Measurements from ENCODE around the gene LDHD.

Gene LDHD

DNA sequence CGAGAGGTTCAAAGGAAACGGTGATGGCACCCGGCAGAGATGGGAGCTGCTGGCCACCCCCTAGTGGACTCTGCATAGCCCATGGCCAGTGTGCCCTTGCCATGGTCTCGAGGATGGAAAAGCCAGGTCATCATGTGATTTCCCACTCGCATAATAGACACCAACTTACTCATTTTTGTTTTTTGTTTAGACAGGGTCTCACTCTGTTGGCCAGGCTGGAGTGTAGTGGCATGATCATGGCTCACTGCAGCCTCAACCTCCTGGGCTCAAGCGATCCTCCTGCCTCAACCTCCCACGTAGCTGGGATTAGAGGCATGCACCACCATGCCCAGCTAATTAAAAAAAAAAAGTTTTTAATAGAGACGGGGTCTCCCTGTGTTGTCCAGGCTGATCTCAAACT lies 27.6 kb downstream of the LDHD start:
- H3F3A ChIP-seq (ENCODE audit: low read depth) = no peaks in the 10 kb centered on the region
- peak overlapping the region; percentile 20 for H3K9ac ChIP-seq (ENCODE audit: low read depth, low read length, poor library complexity, severe bottlenecking)
- H3K27me3 ChIP-seq (ENCODE audit: insufficient read depth, low read length, poor library complexity, severe bottlenecking) = no peaks in the 10 kb centered on the region
- no peak overlapping the region for H2AFZ ChIP-seq (ENCODE audit: low read length)
- no peaks in the 10 kb centered on the region for H3K9me3 ChIP-seq (ENCODE audit: insufficient read depth, low read depth, low read length)
- peaks cover 100% of the 10 kb centered on the region for H3K79me2 ChIP-seq (ENCODE audit: insufficient read depth, low read length)
- peaks cover 68% of the 10 kb centered on the region for H3K4me1 ChIP-seq (ENCODE audit: insufficient read depth, low read length, poor library complexity, severe bottlenecking)
- peaks cover 97% of the 10 kb centered on the region for H4K20me1 ChIP-seq (ENCODE audit: insufficient read depth, low read length, poor library complexity, severe bottlenecking)
- peaks cover 65% of the 10 kb centered on the region for H3K36me3 ChIP-seq (ENCODE audit: insufficient read depth, low read length)
- H3K9me2 ChIP-seq (replicated peaks; ENCODE audit: low read depth, low read length) = no peaks in the 10 kb centered on the region
- H3K4me2 ChIP-seq (ENCODE audit: low read depth, low read length, poor library complexity, severe bottlenecking) = peak overlapping the region; percentile 11
- H3K4me3 ChIP-seq (ENCODE audit: low read length, poor library complexity, severe bottlenecking) = no peak overlapping the region
- TF ChIP-seq EZH2phosphoT487 (IDR thresholded peaks at IDR 0.05; ENCODE audit: borderline replicate concordance) = no peak
- TF ChIP-seq, protein P1, sequence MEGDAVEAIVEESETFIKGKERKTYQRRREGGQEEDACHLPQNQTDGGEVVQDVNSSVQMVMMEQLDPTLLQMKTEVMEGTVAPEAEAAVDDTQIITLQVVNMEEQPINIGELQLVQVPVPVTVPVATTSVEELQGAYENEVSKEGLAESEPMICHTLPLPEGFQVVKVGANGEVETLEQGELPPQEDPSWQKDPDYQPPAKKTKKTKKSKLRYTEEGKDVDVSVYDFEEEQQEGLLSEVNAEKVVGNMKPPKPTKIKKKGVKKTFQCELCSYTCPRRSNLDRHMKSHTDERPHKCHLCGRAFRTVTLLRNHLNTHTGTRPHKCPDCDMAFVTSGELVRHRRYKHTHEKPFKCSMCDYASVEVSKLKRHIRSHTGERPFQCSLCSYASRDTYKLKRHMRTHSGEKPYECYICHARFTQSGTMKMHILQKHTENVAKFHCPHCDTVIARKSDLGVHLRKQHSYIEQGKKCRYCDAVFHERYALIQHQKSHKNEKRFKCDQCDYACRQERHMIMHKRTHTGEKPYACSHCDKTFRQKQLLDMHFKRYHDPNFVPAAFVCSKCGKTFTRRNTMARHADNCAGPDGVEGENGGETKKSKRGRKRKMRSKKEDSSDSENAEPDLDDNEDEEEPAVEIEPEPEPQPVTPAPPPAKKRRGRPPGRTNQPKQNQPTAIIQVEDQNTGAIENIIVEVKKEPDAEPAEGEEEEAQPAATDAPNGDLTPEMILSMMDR (conservative IDR thresholded peaks at IDR 0.05; ENCODE audit: low read length) = no peak

DNA sequence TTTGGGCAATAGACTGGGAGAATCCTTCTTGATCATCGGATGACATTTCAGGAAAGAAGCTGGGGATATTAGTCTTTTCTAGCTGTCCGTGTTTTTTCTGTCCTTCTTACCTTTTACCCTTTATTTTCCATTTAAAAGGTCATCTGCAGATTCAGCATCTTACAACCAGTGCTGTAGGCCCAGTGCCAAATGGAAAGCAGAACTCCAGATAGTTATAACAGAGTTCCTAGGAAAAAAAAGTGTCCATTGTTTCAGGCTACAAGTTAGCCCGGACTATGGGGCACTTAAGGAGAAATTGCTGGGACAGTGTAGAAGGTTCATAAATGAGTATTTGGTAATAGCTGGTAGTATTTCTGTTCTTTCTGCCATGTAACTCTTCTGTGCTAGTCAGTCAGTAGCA lies 28.4 kb downstream of the LDHD start:
- H3K4me3 ChIP-seq (ENCODE audit: low read length, poor library complexity, severe bottlenecking) = no peak overlapping the region
- H3K9me2 ChIP-seq (replicated peaks; ENCODE audit: low read depth, low read length) = no peaks in the 10 kb centered on the region
- peak overlapping the region; percentile 41 for H3K4me2 ChIP-seq (ENCODE audit: low read depth, low read length, poor library complexity, severe bottlenecking)
- peaks cover 75% of the 10 kb centered on the region for H3K4me1 ChIP-seq (ENCODE audit: insufficient read depth, low read length, poor library complexity, severe bottlenecking)
- H3K9ac ChIP-seq (ENCODE audit: low read depth, low read length, poor library complexity, severe bottlenecking) = peak overlapping the region; percentile 64
- H2AFZ ChIP-seq (ENCODE audit: low read length) = no peak overlapping the region
- H3K27me3 ChIP-seq (ENCODE audit: insufficient read depth, low read length, poor library complexity, severe bottlenecking) = no peaks in the 10 kb centered on the region
- peaks cover 96% of the 10 kb centered on the region for H4K20me1 ChIP-seq (ENCODE audit: insufficient read depth, low read length, poor library complexity, severe bottlenecking)
- no peak for TF ChIP-seq EZH2phosphoT487 (IDR thresholded peaks at IDR 0.05; ENCODE audit: borderline replicate concordance)
- TF ChIP-seq, protein P1 (conservative IDR thresholded peaks at IDR 0.05; ENCODE audit: low read length) = no peak
- H3F3A ChIP-seq (ENCODE audit: low read depth) = no peaks in the 10 kb centered on the region
- peaks cover 61% of the 10 kb centered on the region for H3K36me3 ChIP-seq (ENCODE audit: insufficient read depth, low read length)
- H3K9me3 ChIP-seq (ENCODE audit: insufficient read depth, low read depth, low read length) = no peaks in the 10 kb centered on the region
- peaks cover 100% of the 10 kb centered on the region for H3K79me2 ChIP-seq (ENCODE audit: insufficient read depth, low read length)

GRCh38 chr16:75087375-75087979 lies 29.1 kb downstream of the LDHD start:
- H3K4me3 ChIP-seq (ENCODE audit: low read length, poor library complexity, severe bottlenecking) = no peak overlapping the region
- peak overlapping the region; percentile 64 for H3K9ac ChIP-seq (ENCODE audit: low read depth, low read length, poor library complexity, severe bottlenecking)
- peaks cover 62% of the 10 kb centered on the region for H3K36me3 ChIP-seq (ENCODE audit: insufficient read depth, low read length)
- H3K9me3 ChIP-seq (ENCODE audit: insufficient read depth, low read depth, low read length) = no peaks in the 10 kb centered on the region
- peaks cover 95% of the 10 kb centered on the region for H4K20me1 ChIP-seq (ENCODE audit: insufficient read depth, low read length, poor library complexity, severe bottlenecking)
- TF ChIP-seq, protein P1 (conservative IDR thresholded peaks at IDR 0.05; ENCODE audit: low read length) = no peak
- TF ChIP-seq EZH2phosphoT487 (IDR thresholded peaks at IDR 0.05; ENCODE audit: borderline replicate concordance) = no peak
- no peaks in the 10 kb centered on the region for H3K9me2 ChIP-seq (replicated peaks; ENCODE audit: low read depth, low read length)
- H3K4me2 ChIP-seq (ENCODE audit: low read depth, low read length, poor library complexity, severe bottlenecking) = peak overlapping the region; percentile 41
- no peaks in the 10 kb centered on the region for H3K27me3 ChIP-seq (ENCODE audit: insufficient read depth, low read length, poor library complexity, severe bottlenecking)
- H3K4me1 ChIP-seq (ENCODE audit: insufficient read depth, low read length, poor library complexity, severe bottlenecking) = peaks cover 79% of the 10 kb centered on the region
- H3F3A ChIP-seq (ENCODE audit: low read depth) = no peaks in the 10 kb centered on the region
- H2AFZ ChIP-seq (ENCODE audit: low read length) = no peak overlapping the region
- H3K79me2 ChIP-seq (ENCODE audit: insufficient read depth, low read length) = peaks cover 100% of the 10 kb centered on the region

Data from Loucy (cell line).